BJ (cell line): Measurements from ENCODE around the gene NHERF1. TPM values are rescaled to one million over a fixed set of nuclear protein-coding genes. Genes with fewer than 3 reads are reported as not detected.

Experiments
- CTCF ChIA-PET: fragments of 350-600 bp; formaldehyde crosslinking; extraction: SDS; loops from one replicate; lab custom pipeline; 2021; ENCODE audit warnings: antibody characterized with exemption, inconsistent platforms; lab: Yijun Ruan, JAX
- POLR2A ChIA-PET: fragments of 300-600 bp; sonication (Branson Sonifier 250); formaldehyde crosslinking; extraction: SDS; loops from one replicate; lab custom pipeline; 2021; ENCODE audit warnings: antibody characterized with exemption; lab: Charles Lee
- DNase-seq: peaks from one replicate; pipeline ENCODE4 v3.0.0-alpha.2; 2011; ENCODE audit warnings: low read depth
- H3K27me3 ChIP-seq: 2 replicates; pipeline ENCODE4 v1.6.0; 2011; ENCODE audit warnings: low read length; ENCODE audit not compliant: control insufficient read depth, insufficient read depth
- H3K36me3 ChIP-seq: 2 replicates; pipeline ENCODE4 v1.5.1; 2011; ENCODE audit warnings: low read length; ENCODE audit not compliant: control insufficient read depth, insufficient read depth
- H3K4me3 ChIP-seq: 2 replicates; pipeline ENCODE4 v1.5.1; 2011; ENCODE audit warnings: low read depth, mild to moderate bottlenecking, control low read depth, low read length
- polyA plus RNA-seq: library from polyadenylated mRNA; depleted of rRNA; stranded (reverse); fragments of >200 nt; gene quantifications from 2 replicates; pipeline ENCODE4 v1.2.3, GENCODE V29; 2011
- TF ChIP-seq, protein P1 (sequence below): IDR thresholded peaks from 2 replicates; pipeline ENCODE4 v1.5.1; 2011; ENCODE audit warnings: low read depth, mild to moderate bottlenecking, control low read depth, inconsistent platforms, low read length, moderate library complexity; ENCODE audit not compliant: insufficient read depth

The NHERF1 gene
- polyA plus RNA-seq, 1 experiment: 16.3 TPM

DNA sequence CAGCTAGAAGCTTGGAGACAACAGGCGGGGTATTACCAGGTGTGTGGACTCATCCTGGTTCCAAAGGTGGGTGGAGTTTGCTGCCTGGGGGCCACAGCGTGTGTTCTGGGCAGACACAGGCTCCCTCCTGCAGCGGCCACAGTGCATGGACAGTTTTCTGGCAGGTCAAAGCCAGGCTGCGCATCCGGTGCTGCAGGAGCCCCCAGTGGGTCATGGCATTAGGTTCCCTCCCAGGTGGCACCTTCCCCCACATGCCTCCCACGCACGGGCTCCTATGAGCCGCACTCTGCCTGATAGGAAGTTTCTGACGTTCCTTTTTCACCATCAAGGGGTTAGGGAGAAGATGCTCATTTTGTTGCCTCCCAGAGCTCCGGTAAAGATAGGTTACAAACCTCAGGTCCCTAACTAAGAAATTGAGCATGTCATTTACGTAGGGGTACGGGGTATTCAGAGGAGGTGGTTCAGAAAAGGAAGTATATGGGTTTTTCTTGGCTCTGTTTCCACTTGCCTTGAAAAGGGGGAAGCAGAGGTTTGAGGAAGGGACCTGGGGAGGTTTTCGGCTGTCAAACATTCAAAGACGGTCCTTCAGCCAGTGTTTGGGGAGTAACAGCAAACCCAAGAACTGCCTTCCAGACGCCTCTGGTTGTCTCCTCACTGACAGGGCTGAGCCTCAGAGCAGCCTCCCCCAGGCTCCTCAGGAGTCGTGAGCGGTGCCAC is 60.4 kb downstream of the NHERF1 start:
- no peak for DNase-seq
- no peaks in the 10 kb centered on the region for H3K27me3 ChIP-seq
- TF ChIP-seq, protein P1, sequence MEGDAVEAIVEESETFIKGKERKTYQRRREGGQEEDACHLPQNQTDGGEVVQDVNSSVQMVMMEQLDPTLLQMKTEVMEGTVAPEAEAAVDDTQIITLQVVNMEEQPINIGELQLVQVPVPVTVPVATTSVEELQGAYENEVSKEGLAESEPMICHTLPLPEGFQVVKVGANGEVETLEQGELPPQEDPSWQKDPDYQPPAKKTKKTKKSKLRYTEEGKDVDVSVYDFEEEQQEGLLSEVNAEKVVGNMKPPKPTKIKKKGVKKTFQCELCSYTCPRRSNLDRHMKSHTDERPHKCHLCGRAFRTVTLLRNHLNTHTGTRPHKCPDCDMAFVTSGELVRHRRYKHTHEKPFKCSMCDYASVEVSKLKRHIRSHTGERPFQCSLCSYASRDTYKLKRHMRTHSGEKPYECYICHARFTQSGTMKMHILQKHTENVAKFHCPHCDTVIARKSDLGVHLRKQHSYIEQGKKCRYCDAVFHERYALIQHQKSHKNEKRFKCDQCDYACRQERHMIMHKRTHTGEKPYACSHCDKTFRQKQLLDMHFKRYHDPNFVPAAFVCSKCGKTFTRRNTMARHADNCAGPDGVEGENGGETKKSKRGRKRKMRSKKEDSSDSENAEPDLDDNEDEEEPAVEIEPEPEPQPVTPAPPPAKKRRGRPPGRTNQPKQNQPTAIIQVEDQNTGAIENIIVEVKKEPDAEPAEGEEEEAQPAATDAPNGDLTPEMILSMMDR: no peak
- H3K36me3 ChIP-seq: peaks cover 5% of the 10 kb centered on the region
- ChIA-PET POLR2A (no interaction called here), CTCF (interaction anchor here (1.5 to 1.7 kb wide), 2 partner anchors 54 to 57 kb away, joined by 3 to 4 read pairs; no protein-coding TSS in a partner anchor)
- no peak overlapping the region for H3K4me3 ChIP-seq

DNA sequence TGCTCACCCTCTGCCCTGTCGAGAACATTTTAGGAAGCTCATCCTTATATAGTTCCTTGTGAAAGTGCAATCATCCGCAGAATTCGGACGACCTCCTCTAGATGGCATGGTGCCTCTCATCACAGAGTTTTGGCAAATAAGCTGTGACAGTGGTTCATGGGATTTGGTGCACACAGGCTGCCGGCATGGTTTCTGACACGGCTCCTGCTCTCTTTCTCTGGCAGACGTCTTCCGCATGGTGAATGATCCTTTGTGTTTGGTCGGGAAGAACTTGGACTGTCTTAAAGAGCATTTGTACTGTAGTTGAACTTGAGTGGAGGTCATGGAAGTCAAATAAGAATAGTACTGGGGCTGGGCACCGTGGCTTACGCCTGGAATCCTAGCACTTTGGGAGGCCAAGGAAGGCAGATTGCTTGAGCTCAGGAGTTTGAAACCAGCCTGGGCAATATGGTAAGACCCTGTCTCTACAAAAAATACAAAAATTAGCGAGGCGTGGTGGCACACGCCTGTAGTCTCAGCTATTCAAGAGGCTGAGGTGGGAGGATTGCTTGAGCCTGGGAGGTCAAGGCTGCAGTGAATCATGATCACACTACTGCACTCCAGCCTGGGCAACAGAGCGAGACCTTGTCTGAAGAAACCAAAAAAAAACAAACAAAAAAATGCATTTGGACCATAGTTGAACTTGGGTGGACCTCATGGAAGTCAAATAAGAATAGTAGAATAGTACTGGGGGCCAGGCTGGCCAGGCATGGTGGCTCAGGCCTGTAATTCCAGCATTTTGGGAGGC is 62.5 kb downstream of the NHERF1 start:
- no peak for DNase-seq
- Histone ChIP-seq H3K36me3 (peaks cover 3% of the 10 kb centered on the region), H3K4me3 (no peak overlapping the region), H3K27me3 (no peaks in the 10 kb centered on the region)
- TF ChIP-seq, protein P1: no peak
- POLR2A ChIA-PET: no interaction called here
- CTCF ChIA-PET: interaction anchor here (1.7 to 1.9 kb wide), 2 partner anchors 19 to 65 kb away, joined by 4 to 7 read pairs; no protein-coding TSS in a partner anchor

DNA sequence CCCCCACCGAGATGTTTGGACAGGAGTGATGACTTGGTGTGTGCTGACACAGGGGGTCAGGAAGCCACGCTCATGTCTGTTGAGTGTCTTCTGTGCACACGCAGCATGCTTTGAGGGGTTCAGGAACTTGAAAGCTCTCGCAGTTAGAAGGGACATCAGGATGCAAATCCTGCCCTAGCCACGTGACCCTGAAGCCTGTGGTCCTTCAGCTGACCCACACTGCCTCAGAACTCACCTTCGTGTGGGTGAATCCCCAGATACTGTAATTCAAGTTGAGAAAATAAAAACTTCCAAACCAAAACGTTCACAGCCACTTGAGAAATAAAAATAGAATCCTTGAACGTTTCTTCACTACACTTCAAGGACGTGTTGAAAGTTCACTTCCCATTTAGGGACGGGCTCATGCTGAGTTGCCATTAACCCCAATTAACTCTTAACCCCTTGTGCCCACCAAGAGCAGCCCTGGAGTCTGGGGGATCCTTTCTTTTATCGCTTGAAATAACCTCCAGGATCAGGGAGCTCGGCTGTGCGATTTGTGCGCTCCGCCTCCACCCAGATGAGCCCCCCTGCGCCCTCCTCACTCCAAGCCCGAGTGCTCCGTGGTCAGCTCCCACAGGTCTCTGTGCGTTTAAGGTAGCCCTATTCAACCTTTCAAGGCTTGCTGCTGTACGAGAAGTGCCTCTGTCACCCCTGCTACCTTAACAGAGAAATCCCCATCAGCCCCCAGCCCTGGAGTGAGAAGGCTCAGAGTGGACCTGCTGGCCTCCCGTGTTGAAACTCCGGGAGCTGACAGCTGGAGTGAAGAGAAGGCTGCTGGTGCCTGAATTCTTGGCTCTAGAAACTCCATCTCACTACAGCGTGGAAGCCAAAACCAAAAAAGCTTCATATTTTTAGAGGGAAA is 63.9 kb downstream of the NHERF1 start:
- ChIA-PET POLR2A (no interaction called here), CTCF (interaction anchor here (0.9 to 1.7 kb wide), 5 partner anchors 16 to 603 kb away, joined by 3 to 4 read pairs (median 3); no protein-coding TSS in a partner anchor)
- H3K36me3 ChIP-seq: peaks cover 2% of the 10 kb centered on the region
- no peak overlapping the region for H3K4me3 ChIP-seq
- no peaks in the 10 kb centered on the region for H3K27me3 ChIP-seq
- no peak for DNase-seq
- TF ChIP-seq, protein P1: no peak

- TF ChIP-seq, protein P1: no peak
- POLR2A ChIA-PET: no interaction called here
These were observed 66.0 kb downstream of the NHERF1 start for GRCh38 chr17:74814453-74814852.

More at GRCh38 chr17:74814453-74814852, 66.0 kb downstream of the NHERF1 start:
- DNase-seq: no peak
- CTCF ChIA-PET: interaction anchor here (1.5 kb wide), 1 partner anchor 23 kb away, joined by 4 read pairs; no protein-coding TSS in a partner anchor
- no peak overlapping the region for H3K4me3 ChIP-seq
- no peaks in the 10 kb centered on the region for H3K27me3 ChIP-seq
- peaks cover 2% of the 10 kb centered on the region for H3K36me3 ChIP-seq
